Stimulated activated CD8-positive, alpha-beta memory T cell treated with anti-CD3 and anti-CD28 coated beads, Interleukin-15, amount 100 ng/mL, for 24 hours (primary cell): ENCODE results near the gene TMEM185A.
"Not testable (repeated sequence)": the region's sequence is repeated elsewhere in the genome, so short reads cannot be mapped to it uniquely, and the experiment has no call there.

Source experiments
- DNase-seq: peaks from one replicate; pipeline ENCODE4 v3.0.0-alpha.2; 2020; ENCODE audit warnings: low read depth

TMEM185A gene

DNA sequence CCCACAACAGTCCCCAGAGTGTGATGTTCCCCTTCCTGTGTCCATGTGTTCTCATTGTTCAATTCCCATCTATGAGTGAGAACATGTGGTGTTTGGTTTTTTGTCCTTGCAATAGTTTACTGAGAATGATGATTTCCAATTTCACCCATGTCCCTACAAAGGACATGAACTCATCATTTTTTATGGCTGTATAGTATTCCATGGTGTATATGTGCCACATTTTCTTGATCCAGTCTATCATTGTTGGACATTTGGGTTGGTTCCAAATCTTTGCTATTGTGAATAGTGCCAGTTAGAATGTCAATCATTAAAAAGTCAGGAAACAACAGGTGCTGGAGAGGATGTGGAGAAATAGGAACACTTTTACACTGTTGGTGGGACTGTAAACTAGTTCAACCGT is 11.9 kb downstream of the TMEM185A start:
- not testable (repeated sequence) for DNase-seq

DNA sequence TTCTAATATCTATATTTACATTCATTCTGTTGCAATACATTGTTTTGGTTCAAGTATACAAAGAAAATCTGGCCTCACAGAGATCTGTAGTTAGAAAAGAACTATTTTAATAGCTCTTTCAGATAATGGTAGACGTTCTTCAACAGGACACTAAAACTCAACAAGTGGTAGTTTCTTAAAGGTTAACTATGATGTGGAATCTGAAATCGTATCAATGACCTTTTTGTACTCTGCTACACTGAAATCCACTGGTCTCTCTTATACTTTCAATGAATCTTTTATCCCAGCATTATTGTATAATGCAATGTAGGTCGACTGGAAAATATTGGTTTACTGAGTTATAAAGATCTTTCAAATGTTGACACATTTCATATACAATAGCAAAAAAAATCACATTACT is 12.7 kb downstream of the TMEM185A start:
- no peak for DNase-seq

DNA sequence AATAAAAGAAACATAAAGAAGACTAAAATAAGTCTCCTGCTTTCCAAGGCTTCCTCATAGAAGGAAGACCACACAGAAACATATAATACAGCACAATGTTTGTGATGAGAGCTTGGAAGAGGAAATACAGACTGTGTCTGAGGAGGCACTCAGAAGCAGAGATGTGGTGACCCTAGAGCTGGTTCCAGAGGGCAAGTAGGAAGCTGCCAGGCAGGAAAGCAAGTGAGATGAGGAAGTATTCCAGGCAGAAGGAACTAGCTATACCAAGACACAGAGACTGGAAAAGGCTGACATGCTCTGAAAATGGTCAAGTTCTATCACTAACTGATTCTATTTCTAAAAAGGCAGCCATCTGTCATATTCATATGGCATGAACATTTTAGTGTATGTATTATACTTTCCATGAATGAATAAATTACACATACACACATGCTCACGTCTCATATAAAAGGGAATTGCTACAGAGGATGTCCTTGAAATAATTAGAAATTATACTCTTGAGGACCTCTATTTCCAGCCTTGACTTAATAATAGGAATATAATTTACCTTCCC is 19.9 kb downstream of the TMEM185A start:
- DNase-seq: no peak

GRCh38 chrX:149610511-149610910 is 21.1 kb downstream of the TMEM185A start:
- DNase-seq: no peak

DNA sequence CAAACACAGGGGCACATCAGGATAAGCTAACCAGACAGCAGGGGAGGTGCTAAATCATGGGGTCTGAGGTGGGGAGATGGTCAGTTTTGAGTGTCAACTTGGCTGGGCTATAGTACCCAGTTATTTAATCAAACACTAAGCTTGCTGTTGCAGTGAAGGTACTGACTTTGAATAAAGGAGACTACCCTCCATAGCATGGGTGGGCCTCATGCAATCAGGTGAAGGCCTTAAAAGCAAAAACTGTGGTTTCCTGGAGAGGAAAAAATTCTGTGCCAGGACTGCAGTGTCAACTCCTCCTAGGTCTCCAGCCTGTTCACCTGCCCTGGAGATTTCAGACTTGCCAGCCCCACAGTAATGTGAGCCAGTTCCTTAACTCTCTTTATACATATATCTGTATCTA is 23.9 kb downstream of the TMEM185A start:
- DNase-seq: no peak

DNA sequence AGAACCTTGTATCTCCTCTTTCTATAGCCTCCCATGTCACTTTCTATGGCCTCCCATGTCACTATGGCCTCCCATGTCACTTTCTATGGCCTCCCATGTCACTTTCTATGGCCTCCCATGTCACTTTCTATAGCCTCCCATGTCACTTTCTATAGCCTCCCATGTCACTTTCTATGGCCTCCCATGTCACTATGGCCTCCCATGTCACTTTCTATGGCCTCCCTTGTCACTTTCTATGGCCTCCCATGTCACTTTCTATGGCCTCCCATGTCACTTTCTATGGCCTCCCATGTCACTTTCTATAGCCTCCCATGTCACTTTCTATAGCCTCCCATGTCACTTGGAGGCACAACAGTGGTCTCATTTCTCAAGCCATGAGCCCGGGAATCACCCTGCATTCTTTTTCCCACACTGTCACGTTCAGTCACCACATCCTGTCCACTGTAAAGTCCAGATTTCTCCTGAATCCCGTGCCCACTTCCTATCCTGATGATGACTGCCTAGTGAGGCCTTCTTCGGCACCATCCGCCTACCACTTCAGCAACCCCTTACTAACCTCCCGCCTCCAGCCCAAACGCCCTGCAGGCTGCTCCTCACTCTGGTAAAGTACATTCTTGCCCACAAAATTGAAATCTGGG is 26.2 kb downstream of the TMEM185A start:
- not testable (repeated sequence) for DNase-seq

DNA sequence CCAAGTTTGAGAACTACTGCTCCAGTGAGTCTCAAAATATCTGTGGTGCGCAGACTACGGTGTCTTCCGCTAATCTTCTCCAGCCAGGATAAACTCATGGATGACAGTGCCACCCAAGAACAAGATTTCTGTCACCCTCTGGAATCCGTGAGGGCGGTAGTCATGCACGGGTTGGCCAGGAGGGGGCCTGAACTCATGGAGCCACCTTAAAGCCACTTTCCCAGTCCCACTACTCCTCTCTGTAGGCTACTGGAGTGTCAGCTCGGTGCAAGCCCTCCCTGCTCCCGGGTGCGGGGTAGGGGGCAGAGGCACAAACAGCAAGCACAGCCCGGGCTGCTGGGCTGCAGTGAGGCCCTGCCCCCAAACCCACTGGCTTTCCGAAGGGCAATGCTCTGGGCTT is 33.0 kb downstream of the TMEM185A start:
- DNase-seq: not testable (repeated sequence)

DNA sequence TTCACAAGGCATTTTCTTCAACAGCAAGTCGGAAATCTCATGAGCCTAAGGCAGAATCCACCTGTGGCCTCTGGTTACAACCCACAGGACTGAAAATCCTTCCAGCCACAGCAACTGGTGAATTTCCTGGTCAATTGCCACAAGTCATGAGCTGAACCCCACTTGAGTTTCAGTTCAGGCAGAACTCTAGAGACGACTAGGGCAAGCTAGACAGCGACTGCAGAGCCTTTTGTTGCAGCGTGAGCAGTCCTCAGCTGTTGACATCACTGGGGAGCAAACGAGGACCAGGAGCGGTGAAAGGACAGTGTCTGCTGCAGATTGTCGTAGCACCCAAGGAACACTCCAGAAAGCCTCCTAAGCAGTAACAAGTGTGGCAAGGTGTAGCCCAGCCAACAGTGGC is 35.6 kb downstream of the TMEM185A start:
- not testable (repeated sequence) for DNase-seq

- not testable (repeated sequence) for DNase-seq
These were observed 36.4 kb downstream of the TMEM185A start, which contains the start of gene HSFX2 for GRCh38 chrX:149595214-149595613. Gene HSFX2 (minus strand): TSS chrX:149595314. CDS start chrX:149594700, 614 bp downstream.

DNA sequence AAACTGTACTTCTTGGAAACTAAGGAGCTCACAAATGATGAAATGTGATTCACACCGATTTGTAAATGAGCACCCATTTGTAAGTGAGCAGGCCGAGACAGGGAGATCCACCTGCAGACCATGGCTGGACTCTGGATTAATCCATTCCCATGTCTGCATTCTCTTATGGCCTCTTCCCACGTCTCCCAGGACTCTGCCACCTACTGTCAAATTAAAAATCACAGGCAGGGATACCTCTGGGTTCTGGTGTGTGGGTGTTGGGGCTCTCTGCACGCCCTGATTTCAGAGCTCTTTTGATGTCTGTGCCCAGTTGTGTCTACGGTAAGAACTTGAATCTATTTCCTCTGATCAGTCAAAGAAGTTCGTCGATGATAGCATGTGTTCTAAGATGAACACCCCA is 40.6 kb downstream of the TMEM185A start:
- DNase-seq: not testable (repeated sequence)

GRCh38 chrX:149587359-149587758 is 44.2 kb downstream of the TMEM185A start, which contains the start of gene MAGEA9B:
Gene MAGEA9B (minus strand): TSS chrX:149587459. CDS start chrX:149583179, 4,280 bp downstream.
- not testable (repeated sequence) for DNase-seq

GRCh38 chrX:149585631-149586030 is 46.0 kb downstream of the TMEM185A start:
- not testable (repeated sequence) for DNase-seq

DNA sequence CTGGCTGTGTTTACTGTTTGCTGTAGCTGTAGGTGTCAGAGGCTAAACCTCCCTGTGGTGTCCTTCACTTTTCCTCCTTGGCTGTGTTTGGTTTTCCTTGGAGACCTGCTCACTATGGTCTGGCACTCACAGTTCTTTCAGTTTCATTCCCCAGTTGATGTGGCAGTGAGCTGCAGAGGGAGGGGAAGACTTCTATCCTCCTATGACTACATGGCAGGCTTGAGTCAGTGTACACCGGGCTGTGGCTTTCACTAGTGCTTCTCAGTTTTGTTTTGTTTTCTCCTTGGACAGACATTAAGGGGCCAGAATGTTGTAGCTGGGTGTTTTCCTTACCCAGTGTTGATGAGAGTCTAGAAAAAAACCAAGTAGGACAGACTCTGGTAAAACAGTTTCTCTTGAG is 58.1 kb downstream of the TMEM185A start:
- not testable (repeated sequence) for DNase-seq

GRCh38 chrX:149572743-149573142 is 58.8 kb downstream of the TMEM185A start:
- no peak for DNase-seq

- DNase-seq: no peak
These were observed 59.8 kb downstream of the TMEM185A start for GRCh38 chrX:149571770-149572169.

DNA sequence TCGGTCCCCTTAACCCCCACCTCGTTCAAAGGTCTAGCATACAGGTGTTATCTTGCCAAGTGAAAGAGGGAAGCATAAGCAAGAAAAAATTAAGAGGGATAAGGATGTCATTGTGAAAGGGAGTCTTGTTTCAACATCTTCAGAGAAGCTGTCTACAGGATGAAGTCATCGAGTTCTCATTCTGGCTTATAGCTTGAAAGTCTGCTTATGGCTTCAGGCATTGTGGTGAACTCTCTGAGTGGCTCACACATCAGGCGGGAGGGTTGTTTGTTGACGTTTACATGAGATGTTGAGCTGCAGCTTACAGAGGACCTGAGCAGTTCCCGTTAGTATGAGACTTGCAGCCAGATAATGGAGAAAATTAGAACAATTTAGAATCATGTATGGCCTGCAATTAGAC is 60.9 kb downstream of the TMEM185A start:
- no peak for DNase-seq

GRCh38 chrX:149569770-149570169 is 61.8 kb downstream of the TMEM185A start:
- no peak for DNase-seq

- no peak for DNase-seq
These were observed 62.8 kb downstream of the TMEM185A start for GRCh38 chrX:149568701-149569296.

DNA sequence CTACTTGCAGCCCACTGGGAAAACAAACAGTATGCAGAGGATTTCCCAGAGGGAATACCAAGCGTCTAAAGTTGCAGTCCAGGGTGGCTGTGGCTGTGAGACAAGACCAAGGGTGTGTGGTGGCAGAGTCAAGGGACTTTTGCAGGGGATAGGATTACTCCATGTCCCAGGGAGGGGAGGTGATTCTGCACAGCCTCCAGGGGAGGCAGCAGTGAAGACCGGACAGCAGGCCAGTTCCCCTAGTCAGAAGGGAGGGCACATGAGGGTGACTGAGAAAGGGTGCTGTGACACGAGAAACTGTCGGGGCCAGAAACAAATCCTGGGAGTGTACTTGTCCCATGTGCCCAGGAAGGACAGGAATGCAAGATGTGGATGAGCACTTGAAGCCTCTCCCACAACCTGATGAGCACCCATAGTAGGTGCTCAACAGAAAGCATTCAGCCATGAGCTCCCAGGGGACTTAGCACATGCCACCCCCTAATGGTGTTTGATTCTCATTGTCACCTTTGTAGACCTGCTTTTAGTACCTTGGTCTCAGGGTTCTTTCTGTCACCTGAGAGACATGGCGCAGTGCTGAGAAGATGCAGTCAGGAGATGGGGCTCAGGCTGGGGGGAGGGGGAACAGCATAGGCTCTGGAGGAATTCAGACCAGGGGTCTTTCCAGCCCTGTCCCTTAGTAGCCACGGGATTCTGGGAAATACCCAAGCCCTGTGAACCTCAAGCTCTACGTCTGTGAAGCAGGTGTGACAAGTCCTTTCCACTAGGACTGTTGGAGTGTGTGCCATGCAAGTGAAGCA is 63.8 kb downstream of the TMEM185A start:
- DNase-seq: no peak

- no peak for DNase-seq
These were observed 68.2 kb downstream of the TMEM185A start for GRCh38 chrX:149563359-149563758.

DNA sequence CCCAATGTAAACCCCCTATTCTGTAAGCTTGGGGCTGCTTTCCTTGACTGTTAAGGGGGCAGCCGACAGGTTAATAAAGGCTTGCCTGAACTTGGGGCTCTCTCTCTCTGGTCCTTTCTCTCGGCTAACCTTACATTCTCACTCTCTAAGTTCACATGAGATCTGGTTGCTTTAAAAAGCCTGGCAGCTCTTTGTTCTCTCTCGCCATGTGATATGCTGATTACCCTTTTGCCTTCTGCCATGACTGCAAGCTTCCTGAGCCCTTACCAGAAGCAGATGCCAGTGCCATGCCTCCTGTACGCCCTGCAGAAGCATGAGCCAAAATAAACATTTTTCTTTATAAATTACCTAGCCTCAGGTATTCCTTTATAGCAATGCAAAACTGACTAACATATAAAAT is 76.3 kb downstream of the TMEM185A start:
- DNase-seq: not testable (repeated sequence)

DNA sequence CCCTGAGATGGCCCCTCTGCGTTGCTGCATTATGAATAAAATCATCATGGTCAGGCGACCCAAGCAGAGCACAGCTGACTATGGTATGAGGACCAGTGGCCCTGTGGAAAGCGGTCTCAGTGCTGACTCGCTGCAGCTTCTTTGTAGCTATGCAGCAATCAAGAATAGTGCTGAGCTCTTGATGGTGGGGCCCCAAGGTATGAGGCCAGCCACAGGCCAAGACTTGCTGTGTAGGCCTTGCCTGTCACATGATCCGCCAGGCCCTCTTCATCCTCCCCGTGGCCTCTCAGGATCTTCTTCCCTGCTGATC is 79.7 kb downstream of the TMEM185A start:
- not testable (repeated sequence) for DNase-seq
